Astrocyte of the cerebellum (primary cell): ENCODE data around the gene CLNS1A.
"Not testable (repeated sequence)": the region's sequence is repeated elsewhere in the genome, so short reads cannot be mapped to it uniquely, and the experiment has no call there.

ENCODE experiments used
- DNase-seq: peaks from one replicate; pipeline ENCODE4 v3.0.0-alpha.2; 2011; ENCODE audit warnings: low read depth
- H3K4me3 ChIP-seq: 2 replicates; pipeline ENCODE4 v1.5.1; 2011; ENCODE audit warnings: mild to moderate bottlenecking, low read depth, low read length, moderate library complexity
- CTCF ChIP-seq: IDR thresholded peaks from 2 replicates; pipeline ENCODE4 v1.5.1; 2012; ENCODE audit warnings: low read length, low read depth, moderate library complexity, mild to moderate bottlenecking; ENCODE audit errors: missing control alignments
- in situ Hi-C: cut with HindIII; loops from 2 replicates; pipeline ENCODE4 v1.10.0; 2017; ENCODE audit warnings: low sequenced_read_pairs

CLNS1A gene

GRCh38 chr11:77580712-77581337 lies 56.8 kb downstream of the CLNS1A start:
- TF ChIP-seq CTCF: no peak
- in situ Hi-C loops: no loop called here
- no peak overlapping the region for H3K4me3 ChIP-seq
- no peak for DNase-seq

GRCh38 chr11:77575428-77575827 lies 62.2 kb downstream of the CLNS1A start:
- in situ Hi-C loops, DNase-seq, H3K4me3 ChIP-seq: not testable (repeated sequence)

- in situ Hi-C loops: loop anchor here (5.0 kb wide), 1 partner anchor 99 kb away; the partner anchor contains the start of gene PAK1
- not testable (repeated sequence) for DNase-seq, H3K4me3 ChIP-seq
Measured at GRCh38 chr11:77570896-77571295, 66.7 kb downstream of the CLNS1A start.

GRCh38 chr11:77569676-77570070 lies 67.9 kb downstream of the CLNS1A start:
- in situ Hi-C loops: loop anchor here (5.0 kb wide), 1 partner anchor 97 kb away; the partner anchor contains the start of gene PAK1
- DNase-seq: no peak
- no peak for TF ChIP-seq CTCF
- H3K4me3 ChIP-seq: no peak overlapping the region

GRCh38 chr11:77568916-77569675 lies 68.5 kb downstream of the CLNS1A start:
- no peak overlapping the region for H3K4me3 ChIP-seq
- no peak for TF ChIP-seq CTCF
- in situ Hi-C loops: no loop called here
- no peak for DNase-seq

- DNase-seq: no peak
- in situ Hi-C loops: no loop called here
- TF ChIP-seq CTCF: no peak
- no peak overlapping the region for H3K4me3 ChIP-seq
Measured at GRCh38 chr11:77568306-77568705, 69.3 kb downstream of the CLNS1A start.
